ENCODE measurements around the gene TNFRSF1A.

Gene TNFRSF1A

DNA sequence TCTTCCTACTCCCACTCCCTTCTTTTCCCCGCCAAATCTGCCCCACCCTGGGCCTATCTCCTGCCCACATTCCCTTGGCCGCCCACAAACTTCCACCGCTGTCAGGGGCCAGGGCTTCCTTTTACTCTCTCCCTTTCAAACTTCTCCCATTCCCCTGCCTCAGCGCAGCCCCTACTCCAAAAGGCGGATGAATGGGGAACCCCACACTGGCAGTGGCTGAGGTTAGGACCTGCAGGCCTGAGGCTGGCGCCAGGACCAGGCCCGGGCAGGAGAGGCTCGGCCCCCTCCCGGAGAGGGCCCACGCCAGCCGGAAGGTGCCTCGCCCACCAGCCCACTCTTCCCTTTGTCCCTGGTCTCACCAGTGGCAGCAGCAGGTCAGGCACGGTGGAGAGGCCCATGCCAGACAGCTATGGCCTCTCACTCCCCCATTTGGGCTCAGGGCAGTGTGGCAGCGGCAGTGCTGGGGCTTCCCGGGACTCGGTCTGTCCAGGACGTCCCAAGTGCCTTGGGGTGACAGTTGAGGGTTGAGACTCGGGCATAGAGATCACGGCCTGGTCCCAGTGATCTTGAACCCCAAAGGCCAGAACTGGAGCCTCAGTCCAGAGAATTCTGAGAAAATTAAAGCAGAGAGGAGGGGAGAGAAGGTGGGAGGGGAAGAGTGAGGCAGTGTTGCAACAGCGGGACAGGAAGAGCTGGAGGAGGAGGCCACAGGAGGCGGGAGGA is at the start of gene TNFRSF1A:
TNFRSF1A (minus strand) TSS at position 660 of the 723 bp plus-strand sequence; CDS start at position 398, 262 bp downstream.
- peak in 1 of 2 donors; percentile 28 for DNase-seq (ENCODE audit: low read depth in 2 of 2)

GRCh38 chr12:6391013-6391412 is 49.1 kb upstream of the TNFRSF1A start:
- DNase-seq (ENCODE audit: low read depth in 2 of 2) = no peak

- DNase-seq (ENCODE audit: low read depth in 2 of 2) = no peak
Measured at GRCh38 chr12:6390084-6390799, 48.4 kb upstream of the TNFRSF1A start.

DNA sequence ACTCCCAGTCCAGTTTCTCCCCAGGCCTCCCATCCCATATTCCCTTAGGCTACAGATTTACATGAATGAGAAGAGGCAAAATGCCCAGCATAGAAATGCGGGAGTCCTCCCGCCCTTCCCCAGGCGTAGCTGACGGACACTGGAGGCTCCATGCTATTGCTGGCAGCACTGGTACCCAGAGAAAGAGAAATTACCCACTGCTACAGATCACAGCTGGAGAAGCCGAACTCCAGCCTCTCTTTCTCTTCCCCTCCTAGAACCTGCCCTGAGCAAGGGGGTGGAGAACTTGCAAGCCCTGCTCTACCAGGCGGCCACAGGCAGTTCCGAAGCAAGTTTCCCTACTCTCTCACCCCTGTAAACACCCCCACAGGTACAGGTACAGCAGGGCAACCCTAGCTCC is 45.7 kb upstream of the TNFRSF1A start:
- DNase-seq (ENCODE audit: low read depth in 2 of 2) = no peak

DNA sequence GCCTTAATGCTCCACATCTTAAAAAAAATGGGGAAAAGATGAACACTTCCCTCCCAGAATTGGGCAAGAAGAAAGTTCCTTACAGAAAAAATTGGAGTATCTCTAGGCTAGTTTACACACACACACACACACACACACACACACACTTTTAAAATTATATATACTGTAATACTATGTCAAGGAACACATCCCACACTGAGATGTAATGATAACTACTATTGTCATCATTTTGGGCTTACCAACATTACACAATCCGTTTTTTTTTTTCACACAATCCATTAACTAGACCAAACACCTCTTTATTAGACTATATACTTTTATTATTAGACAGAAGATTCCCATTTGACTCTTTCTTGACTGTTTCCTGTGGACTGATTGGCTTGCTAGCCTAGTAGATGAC is 44.6 kb upstream of the TNFRSF1A start:
- DNase-seq (ENCODE audit: low read depth in 2 of 2) = no peak

GRCh38 chr12:6386038-6386437 is 44.2 kb upstream of the TNFRSF1A start:
- DNase-seq (ENCODE audit: low read depth in 2 of 2) = no peak

DNA sequence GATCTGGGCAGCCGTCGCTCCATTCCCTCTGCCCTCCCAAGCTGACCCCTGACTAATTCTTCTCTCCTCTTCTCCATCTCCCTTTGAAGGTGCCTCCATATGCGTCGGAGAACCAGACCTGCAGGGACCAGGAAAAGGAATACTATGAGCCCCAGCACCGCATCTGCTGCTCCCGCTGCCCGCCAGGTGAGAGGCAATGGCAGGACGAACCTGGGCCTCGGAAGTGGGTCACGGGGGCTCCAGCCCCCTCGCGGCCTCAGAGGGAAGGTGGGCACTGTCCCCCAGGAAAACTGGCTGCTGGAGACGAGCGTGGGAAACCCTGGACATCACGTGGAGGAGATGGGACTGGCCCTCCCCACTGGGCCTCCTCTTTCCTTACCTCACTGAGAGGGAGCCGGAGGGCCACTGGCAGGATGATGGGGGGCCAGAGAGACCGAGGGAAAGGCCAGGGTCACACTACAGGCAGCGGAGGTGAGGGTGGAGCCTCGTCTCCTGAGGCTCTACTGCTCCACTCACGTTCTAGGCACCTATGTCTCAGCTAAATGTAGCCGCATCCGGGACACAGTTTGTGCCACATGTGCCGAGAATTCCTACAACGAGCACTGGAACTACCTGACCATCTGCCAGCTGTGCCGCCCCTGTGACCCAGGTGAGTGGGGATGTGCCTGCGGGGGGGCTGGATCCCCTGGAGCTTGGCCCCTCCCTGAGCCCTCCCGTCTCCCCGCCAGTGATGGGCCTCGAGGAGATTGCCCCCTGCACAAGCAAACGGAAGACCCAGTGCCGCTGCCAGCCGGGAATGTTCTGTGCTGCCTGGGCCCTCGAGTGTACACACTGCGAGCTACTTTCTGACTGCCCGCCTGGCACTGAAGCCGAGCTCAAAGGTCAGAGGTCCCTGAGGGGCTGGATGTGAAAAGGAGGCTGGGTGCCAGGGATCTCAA is 42.9 kb upstream of the TNFRSF1A start:
- no peak for DNase-seq (ENCODE audit: low read depth in 2 of 2)

DNA sequence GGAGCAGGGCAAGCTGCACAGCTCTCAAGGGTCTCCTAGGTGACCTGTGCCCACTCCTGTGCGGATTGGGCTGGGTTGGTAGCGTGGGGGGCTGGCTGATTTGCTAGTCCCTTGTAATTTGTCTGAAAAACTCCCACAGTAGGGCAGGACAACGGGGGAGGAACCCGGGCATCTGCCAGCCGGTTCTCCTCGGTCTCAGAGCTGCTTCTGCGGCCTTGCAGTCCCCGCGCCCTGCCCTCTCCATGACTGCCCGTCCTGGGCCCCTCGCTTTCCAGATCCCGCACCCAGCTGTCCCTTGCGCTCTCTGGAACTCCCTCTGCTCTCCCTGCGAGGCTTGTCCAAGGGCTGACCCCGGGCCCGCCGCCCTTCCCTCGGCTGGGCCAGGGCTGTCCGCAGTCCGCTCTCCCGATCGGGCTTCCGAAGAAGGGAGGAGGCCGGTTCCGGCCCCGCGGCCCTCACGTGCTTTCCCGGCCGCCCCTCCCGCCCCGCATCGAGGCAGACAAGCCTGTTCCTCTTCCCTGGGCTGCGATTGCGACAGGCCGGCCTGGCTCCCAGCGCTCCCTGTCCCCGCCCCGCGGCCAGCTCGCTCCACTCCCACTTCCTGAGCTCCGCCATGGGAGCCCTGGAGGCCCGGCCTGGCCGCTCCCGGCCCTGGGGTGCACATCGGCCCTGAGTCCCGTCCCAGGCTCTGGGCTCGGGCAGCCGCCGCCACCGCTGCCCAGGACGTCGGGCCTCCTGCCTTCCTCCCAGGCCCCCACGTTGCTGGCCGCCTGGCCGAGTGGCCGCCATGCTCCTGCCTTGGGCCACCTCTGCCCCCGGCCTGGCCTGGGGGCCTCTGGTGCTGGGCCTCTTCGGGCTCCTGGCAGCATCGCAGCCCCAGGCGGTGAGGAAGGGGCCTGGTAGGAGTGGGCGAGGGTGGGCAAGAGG is 42.0 kb upstream of the TNFRSF1A start, which contains the start of gene LTBR:
LTBR (plus strand) TSS at position 591 of the 927 bp plus-strand sequence; CDS start at position 788, 197 bp downstream.
- no peak for DNase-seq (ENCODE audit: low read depth in 2 of 2)

GRCh38 chr12:6382982-6383381 is 41.1 kb upstream of the TNFRSF1A start:
- DNase-seq (ENCODE audit: low read depth in 2 of 2) = no peak

DNA sequence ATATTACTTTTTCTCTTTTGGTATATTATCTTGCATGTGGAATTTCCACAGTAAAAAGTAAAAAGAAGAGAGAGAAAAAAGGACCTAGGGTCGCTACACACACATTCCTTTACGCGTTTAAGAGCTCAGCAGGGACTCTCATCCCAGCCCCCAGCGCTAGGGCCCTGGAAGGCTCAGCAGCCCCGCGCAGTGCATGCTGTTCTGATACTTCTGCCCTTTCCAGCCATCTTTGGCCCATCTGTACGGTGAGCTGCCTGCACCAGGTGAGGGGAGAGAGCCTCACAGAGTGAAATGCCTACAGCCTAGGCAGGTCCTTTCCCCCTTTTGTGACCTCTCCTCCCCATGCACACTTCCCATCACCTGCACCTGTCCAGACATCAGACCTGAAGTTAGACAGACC is 40.5 kb upstream of the TNFRSF1A start:
- DNase-seq (ENCODE audit: low read depth in 2 of 2) = no peak

- no peak for DNase-seq (ENCODE audit: low read depth in 2 of 2)
Measured at GRCh38 chr12:6380141-6381121, 38.6 kb upstream of the TNFRSF1A start.

GRCh38 chr12:6378709-6379472 is 37.0 kb upstream of the TNFRSF1A start:
- DNase-seq (ENCODE audit: low read depth in 2 of 2) = no peak

- DNase-seq (ENCODE audit: low read depth in 2 of 2) = no peak
Measured at GRCh38 chr12:6377667-6377994, 35.8 kb upstream of the TNFRSF1A start.

DNA sequence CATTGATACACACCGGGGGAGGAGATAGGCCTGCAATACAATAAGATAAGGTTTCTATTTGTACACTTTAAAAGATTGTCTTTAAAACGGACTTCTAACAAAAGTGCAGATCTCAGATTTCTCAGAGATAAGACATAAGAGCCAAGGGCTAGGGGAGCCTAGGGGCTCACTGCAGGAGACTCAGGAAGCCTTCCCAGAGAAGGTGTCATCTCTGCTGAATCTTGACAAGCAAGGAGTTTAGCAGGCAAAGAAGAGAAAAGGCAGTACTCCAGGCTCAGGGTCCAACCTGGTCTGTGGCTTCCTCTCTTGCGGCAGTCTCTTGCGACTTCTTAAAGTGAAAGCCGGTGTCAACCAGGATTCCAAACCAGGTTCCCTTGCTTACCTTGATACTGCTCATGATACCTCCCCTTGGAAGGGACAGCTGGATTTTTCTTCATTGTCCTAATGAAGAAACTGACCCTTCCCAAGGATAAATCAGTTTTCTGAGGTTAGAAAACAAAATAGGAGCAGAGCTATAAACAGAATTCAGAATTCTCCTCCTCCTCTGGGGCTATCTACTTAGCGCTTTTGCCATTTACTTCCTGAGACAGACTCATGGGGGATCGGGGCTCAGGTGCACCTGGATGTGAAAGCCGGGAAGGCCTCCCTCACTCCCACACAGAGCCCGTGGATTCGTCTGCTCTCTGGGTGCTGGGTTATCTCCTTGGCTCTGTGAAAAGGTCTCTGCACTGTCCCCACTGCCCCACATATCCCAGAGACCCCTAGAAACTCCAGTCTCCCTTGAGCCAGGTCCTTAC is 35.2 kb upstream of the TNFRSF1A start:
- no peak for DNase-seq (ENCODE audit: low read depth in 2 of 2)

DNA sequence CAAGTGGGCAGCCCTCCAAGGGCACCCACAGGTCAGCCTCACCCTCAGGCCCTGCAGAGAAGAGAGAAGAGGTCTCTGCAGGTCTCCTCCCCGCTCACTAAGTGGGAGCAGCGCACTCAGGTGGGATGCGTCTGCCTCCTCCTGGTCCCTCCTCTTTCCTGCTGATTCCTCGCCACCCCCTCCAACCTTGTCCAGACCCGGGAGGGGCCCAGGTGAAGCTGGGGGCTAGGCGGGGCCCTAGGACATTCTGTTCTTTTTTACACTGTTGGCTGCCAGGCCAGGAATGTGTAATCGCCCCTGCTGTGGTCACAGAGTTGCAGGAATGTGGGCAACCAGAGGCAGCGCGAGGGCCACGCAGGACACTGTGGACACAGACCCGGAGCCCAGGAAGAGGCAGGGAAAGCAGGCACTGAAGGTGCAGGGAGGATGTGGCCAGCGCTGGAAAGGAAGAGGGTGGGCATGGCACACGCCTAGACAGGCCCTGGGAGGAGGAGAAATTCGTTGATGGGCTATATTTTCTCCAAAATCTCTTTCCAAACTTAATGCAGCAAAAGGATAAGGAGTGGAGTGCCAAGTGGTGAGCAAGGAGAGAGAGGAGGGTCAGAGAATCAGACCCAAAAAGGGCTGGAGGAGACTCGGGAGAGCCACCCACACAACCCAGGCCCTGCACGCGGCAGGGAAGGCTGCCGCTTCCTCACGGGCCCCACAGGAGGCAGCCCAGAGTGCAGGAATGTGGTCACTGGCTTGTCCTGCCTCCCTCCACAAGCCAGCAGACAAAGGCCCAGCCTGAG is 34.4 kb upstream of the TNFRSF1A start:
- no peak for DNase-seq (ENCODE audit: low read depth in 2 of 2)

DNA sequence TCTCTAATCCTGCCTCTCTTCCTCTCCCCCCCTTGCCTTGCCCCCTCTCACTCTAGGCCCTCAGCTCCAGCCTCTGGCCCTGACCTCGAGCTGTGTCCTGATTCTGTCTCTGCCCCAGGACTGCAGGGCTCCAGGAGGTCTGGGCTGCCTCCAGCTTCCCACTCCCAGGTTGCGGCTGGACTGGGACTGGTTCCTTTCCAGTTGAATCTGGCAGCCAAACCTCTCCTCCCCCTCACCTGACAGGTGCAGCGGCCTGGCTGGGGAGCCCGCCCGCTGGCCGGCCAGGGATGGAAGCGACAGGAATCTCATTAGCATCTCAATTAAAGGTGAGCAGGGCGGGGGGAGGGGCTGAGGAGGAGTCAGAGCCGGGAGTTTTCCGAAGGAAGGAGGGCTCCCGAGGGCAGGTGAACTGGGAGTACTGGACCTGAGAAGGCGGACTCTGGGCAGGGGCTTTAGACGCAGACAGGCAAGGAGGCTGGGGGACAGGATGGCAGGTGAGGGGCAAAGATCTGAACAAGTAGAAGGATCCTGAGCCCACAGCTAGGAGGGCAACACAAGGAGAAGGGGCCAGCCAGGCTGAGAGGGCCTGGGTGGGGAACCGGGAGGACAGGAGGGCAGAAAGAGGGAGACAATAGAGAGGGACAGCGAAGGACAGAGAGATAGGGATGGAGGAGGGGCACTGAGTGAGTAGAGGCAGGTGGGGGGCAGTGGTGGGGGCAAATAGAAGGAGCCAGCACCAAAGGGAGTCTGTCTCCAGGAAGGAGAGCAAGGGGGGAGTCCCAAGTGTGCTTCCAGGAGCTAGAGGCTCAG is 33.6 kb upstream of the TNFRSF1A start, which contains the start of gene SCNN1A:
SCNN1A (minus strand) TSS at position 295 of the 810 bp plus-strand sequence. CDS start 780 bp downstream, outside the sequence.
- no peak for DNase-seq (ENCODE audit: low read depth in 2 of 2)

Measured in stimulated activated CD8-positive, alpha-beta memory T cell treated with anti-CD3 and anti-CD28 coated beads, Interleukin-15, amount 100 ng/mL, for 48 hours (primary cell).